HG03039 (cell line): Measurements from ENCODE around the gene TMED10.

Experiments
- ATAC-seq: cut with Tn5 transposase; IDR thresholded peaks from one replicate; pipeline ENCODE4 v1.9.1; 2021; ENCODE audit warnings: mild to moderate bottlenecking, moderate library complexity; ENCODE audit not compliant: unreplicated experiment

The TMED10 gene

GRCh38 chr14:75092698-75093097, 83.7 kb downstream of the TMED10 start:
- ATAC-seq: no peak

DNA sequence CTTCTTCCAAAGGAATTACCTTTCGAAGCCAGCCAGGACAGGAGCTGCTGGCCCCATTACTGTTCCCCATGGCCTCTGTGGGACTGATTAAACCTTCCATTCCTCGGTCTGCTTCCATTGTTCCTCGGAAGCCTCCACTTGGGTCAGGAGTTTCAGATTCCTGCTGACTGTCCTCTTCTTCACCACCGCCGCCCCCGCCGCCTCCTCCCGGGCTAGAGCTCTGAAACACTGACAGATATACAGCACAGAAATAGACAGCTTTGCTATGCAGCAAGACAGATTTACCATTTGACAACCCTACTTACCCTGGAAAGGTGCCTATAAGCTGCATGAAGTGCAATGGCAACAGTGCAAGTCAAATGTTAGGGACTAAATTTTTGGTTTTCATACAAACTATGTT, 85.2 kb downstream of the TMED10 start:
- no peak for ATAC-seq

- no peak for ATAC-seq
Measured at GRCh38 chr14:75090353-75090752, 86.1 kb downstream of the TMED10 start.

DNA sequence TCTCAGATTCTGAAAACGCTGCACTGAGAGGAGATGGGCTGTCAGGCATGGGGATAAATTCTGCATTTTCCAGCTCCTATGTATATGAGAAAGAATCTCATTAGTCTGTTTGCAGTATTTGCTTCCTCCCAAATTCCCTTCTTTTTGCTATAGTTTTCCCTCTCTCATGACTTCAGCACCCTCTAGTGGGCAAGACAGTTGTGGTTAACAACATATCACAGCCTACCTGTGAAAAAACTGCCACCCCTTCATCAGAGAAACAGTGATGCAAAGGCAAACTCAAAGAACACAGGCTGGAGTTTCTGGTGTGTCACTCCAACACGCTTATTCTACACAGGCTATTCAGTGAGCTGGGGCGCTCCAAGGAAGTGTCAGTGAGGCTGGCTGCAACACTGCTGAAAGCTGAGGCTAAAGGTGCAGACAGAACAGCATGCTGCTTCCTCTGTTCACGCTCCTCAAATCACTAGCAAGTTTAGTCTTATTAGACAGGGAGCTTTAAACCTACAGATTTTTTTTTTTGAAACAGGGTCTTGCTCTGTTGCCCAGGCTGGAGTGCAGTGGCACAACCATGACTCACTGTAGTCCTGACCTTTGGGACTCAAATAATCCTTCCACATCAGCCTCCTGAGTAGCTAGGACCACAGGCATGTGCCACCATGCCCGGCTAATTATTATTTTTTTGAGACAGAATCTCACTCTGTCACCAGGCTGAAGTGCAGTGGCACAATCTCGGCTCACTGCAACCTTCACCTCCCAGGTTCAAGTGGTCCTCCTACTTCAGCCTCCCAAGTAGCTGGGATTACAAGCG, 87.6 kb downstream of the TMED10 start:
- ATAC-seq: no peak

DNA sequence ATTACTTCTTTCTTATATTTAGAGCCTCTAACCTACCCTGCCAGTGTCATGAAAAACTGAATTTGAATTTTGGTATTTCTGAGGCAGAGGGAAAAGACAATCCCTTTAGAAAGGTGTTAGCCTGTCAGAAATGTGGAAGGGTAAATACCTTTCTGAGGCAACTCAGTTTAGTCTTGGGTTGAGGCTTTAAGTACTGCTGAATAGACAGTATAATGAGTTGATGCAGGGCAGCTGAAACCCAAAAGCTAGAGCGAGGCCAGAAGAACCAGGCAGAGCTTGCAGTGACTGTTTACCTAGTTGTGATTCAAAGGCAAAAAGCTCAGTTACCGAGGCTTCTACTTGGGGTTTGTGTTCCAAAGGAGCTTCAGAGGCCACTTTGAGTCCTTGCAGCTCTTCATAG, 88.3 kb downstream of the TMED10 start:
- no peak for ATAC-seq

DNA sequence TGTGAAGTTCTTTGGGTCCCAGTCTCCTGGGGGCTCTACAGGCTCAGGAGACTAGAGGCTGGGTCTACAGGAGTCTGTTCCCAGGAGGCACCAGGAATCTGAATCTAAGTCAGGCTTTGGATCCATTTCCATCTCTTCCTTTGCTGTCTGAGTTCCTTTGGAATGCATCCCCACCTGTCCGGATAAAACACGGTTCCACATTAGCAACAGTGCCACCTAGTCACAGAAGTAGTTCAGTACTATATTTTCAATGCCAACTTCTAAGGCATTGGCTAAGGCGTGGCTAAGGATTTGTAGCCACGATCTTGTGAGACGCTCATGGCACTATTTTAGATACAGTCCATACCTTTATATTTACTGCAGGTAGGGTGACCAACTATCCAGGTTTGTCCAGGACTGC, 91.9 kb downstream of the TMED10 start:
- no peak for ATAC-seq

GRCh38 chr14:75083271-75083670, 93.1 kb downstream of the TMED10 start:
- no peak for ATAC-seq

DNA sequence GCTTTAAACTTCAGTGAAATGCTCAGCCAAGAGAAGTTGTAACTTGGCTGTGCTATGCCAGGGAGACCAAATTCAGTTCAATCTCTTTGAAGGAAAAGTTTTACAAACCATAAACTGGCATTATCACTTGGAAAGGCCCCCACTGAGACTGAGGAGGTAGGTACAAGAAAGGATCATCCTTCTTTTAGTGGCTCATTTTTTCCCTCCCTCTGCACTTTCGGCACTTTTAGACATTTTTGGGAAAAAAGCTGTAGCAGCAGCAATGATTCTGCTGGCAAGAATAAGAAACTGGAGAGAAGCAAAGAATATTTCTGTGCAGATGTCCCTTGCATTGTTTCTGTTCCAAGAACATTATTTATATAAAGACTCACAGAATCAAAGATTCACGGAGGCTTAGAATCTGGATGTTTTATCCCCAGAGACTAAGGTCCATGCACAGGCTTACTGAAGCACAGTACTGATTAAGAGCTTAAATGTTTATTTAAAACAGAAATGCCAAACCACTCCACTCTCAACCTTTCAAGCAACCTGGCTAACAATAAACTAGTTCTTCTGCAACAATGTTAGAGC, 94.7 kb downstream of the TMED10 start:
- no peak for ATAC-seq
